KBM-7 (cell line): ENCODE measurements around the gene SPEN.
A peak's percentile ranks its signal among the peaks of the same experiment; 100 is the strongest.

Source experiments
- DNase-seq: peaks from one replicate; pipeline ENCODE4 v3.0.0-alpha.2; 2015
- in situ Hi-C: fragments of 300-500 bp; cut with MboI; formaldehyde crosslinking; loops from 2 replicates; pipeline ENCODE4 v1.14.3; 2020; ENCODE audit warnings: low sequenced_read_pairs, low pct_unique_long_range_greater_than_20kb, mixed read lengths

SPEN gene

GRCh38 chr1:15850471-15851001, 3.0 kb downstream of the SPEN start:
- in situ Hi-C loops: no loop called here
- no peak for DNase-seq

- DNase-seq: peak; percentile 31
- in situ Hi-C loops: no loop called here
Measured at GRCh38 chr1:15851210-15852035, 3.9 kb downstream of the SPEN start.

- DNase-seq: no peak
- in situ Hi-C loops: no loop called here
Measured at GRCh38 chr1:15852036-15852827, 4.7 kb downstream of the SPEN start.

- in situ Hi-C loops: no loop called here
- DNase-seq: no peak
Measured at GRCh38 chr1:15852828-15853302, 5.4 kb downstream of the SPEN start.

- in situ Hi-C loops: no loop called here
Measured at GRCh38 chr1:15856888-15857287, 9.4 kb downstream of the SPEN start.

GRCh38 chr1:15858069-15858670, 10.7 kb downstream of the SPEN start:
- in situ Hi-C loops: no loop called here
- no peak for DNase-seq

More at GRCh38 chr1:15856888-15857287, 9.4 kb downstream of the SPEN start:
- no peak for DNase-seq

- in situ Hi-C loops: no loop called here
- DNase-seq: no peak
Measured at GRCh38 chr1:15858672-15859372, 11.3 kb downstream of the SPEN start.

GRCh38 chr1:15863156-15863901, 15.8 kb downstream of the SPEN start:
- DNase-seq: no peak
- in situ Hi-C loops: no loop called here

GRCh38 chr1:15866721-15867201, 19.3 kb downstream of the SPEN start:
- no peak for DNase-seq
- in situ Hi-C loops: no loop called here

GRCh38 chr1:15867288-15867687, 19.8 kb downstream of the SPEN start:
- no peak for DNase-seq
- in situ Hi-C loops: no loop called here

- in situ Hi-C loops: no loop called here
- DNase-seq: no peak
Measured at GRCh38 chr1:15869413-15869812, 21.9 kb downstream of the SPEN start.

- in situ Hi-C loops: no loop called here
- no peak for DNase-seq
Measured at GRCh38 chr1:15870421-15870820, 22.9 kb downstream of the SPEN start.

GRCh38 chr1:15874471-15874870, 27.0 kb downstream of the SPEN start:
- in situ Hi-C loops: no loop called here
- no peak for DNase-seq

- in situ Hi-C loops: no loop called here
- no peak for DNase-seq
Measured at GRCh38 chr1:15876357-15877055, 29.0 kb downstream of the SPEN start.

- in situ Hi-C loops: no loop called here
- DNase-seq: no peak
Measured at GRCh38 chr1:15881961-15882360, 34.5 kb downstream of the SPEN start.

GRCh38 chr1:15882665-15883064, 35.2 kb downstream of the SPEN start:
- in situ Hi-C loops: no loop called here

GRCh38 chr1:15883326-15883725, 35.8 kb downstream of the SPEN start:
- peak; percentile 18 for DNase-seq

More at GRCh38 chr1:15882665-15883064, 35.2 kb downstream of the SPEN start:
- DNase-seq: no peak

GRCh38 chr1:15884477-15884876, 37.0 kb downstream of the SPEN start:
- no peak for DNase-seq
- in situ Hi-C loops: no loop called here

More at GRCh38 chr1:15883326-15883725, 35.8 kb downstream of the SPEN start:
- in situ Hi-C loops: no loop called here
